Stimulated activated CD8-positive, alpha-beta memory T cell treated with anti-CD3 and anti-CD28 coated beads, Interleukin-4, amount 100 ng/mL, for 48 hours (primary cell): Measurements from ENCODE around the gene MIX23.

ENCODE experiments used
- DNase-seq: peaks from one replicate; pipeline ENCODE4 v3.0.0-alpha.2; 2020

MIX23 gene

DNA sequence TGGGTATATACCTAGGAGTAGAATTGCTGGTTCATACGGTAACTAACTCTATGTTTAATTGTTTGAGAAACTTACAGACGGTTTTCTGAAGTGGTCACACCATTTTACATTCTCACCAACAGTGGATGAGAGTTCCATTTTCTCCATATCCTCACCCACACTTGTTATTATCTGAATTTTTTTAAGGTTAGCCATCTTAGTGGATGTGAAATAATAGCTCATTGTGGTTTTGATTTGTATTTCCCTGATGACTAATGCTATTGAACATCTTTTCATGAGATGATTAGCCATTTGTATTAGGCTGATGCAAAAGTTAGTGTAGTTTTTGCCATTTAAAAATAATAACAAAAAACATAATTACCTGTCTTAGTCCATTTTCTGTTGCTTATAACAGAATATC, 39.4 kb downstream of the MIX23 start:
- DNase-seq: no peak

DNA sequence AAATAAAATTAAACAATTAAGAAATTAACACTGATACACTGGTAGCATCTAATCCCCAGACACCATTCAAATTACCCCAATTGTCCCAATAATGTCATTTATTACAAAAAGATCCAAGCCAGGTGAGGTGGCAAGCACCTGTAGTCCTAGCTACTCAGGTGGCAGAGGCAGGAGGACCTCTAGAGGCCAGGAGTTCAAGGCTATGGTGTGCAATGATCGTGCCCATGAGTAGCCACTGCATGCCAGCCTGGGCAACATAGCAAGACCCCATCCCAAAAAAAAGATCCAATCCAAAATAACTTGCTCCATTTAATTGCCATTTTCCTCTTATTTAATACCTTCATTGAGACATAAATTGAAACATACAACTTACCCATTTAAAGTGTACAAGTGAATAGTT, 40.2 kb downstream of the MIX23 start:
- no peak for DNase-seq

DNA sequence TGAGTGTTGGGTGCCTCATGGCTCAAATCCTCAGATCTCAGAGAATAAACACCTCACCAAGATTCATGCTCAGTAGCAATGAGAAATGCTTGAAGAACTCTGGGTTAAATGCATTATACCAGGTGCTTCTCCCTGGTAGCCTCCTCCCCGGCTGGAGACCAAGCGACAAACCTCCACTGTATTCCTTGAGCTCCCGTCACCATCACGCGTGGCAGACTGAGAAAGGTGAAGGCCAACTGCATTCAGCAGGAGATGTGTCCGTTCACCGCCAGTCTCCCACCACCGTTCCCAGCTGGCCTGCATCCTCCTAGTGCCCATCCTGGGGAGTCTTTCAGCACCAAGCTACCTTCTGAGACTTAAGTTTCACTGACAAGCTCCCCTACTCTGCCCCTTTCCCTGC, 50.5 kb downstream of the MIX23 start:
- DNase-seq: no peak

DNA sequence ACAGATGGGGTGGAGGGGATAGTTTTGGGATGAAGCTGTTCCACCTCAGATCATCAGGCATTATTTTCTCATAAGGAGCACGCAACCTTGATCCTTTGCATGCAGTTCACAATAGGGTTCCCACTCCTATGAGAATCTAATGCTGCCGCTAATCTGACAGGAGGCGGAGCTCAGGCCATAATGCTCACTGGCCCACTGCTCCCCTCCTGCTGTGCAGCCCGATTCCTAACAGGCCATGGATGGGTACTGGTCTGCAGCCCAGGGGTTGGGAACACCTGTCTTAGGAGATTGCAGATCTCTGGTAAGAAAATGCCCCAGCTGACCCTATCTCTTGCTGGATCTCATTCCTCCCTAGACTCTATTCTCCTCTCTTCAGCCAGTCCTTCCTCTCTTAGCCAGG, 51.1 kb downstream of the MIX23 start:
- DNase-seq: no peak

GRCh38 chr3:122325769-122326168, 57.3 kb downstream of the MIX23 start:
- no peak for DNase-seq

DNA sequence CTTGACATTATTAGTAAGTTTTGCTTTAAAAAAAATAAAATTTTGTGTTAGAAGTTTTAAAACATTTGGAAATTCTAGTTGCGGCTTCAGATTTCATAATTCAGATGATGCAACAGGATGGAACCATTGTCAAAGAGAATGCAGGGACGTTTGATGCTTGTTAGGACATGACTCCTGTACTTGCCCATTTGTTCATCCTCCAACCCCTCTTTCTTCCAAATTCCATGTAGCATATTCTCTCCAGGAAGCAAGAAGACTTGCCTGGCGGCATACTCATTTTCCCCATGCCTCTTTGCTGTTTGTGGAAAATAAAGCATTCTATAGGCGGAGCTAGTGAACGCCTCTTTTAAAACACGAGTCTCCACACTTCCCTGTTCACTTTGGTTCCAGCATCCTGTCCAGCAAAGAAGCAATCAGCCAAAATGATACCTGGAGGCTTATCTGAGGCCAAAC, 58.1 kb downstream of the MIX23 start, which contains the start of gene CSTA:
Gene CSTA, plus strand, starts transcription at position 378 of the 453 bp plus-strand sequence. Its CDS starts 45 bp downstream, at position 423.
- DNase-seq: no peak

GRCh38 chr3:122322095-122323075, 60.6 kb downstream of the MIX23 start:
- peak; percentile 32 for DNase-seq

- no peak for DNase-seq
Observed at GRCh38 chr3:122318620-122319019, 64.4 kb downstream of the MIX23 start.

DNA sequence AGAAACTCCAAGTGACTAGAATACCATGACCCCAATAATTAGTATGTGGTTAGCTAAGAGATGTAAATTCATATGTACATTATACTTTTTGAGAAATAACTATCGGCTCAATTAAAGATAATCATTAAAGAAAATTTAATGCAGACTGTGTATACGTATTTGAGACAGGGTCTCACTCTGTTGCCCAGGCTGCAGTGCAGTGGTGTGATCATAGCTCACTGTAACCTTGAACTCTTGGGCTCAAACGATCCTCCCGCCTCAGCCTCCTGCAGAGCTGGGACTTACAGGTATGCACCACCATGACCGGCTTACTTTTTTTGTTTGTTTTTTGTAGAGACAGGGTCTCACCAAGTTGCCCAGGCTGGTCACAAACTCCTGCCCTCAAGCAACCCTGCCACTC, 66.7 kb downstream of the MIX23 start:
- DNase-seq: no peak

GRCh38 chr3:122315619-122316018, 67.4 kb downstream of the MIX23 start:
- DNase-seq: no peak

- DNase-seq: no peak
Observed at GRCh38 chr3:122314228-122314876, 68.7 kb downstream of the MIX23 start.

DNA sequence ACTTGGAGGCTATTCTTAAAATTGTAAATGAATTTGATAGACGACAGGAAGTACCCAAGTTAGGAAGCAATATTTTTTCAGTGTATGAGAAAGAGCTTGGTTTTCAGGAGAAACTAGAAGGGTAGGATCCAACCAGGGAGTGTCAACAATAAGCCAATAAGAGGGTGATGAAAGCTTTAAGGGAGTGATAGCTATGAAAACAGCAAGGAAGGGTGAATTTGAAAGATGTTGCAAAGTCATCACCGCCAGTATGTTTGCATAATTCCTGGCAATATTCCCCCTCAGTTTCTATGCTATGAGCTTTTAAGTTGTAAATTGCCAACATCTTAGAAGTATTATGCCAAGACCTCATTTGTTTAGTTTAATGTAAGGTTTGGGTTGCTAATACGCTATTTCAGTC, 69.8 kb downstream of the MIX23 start:
- no peak for DNase-seq

DNA sequence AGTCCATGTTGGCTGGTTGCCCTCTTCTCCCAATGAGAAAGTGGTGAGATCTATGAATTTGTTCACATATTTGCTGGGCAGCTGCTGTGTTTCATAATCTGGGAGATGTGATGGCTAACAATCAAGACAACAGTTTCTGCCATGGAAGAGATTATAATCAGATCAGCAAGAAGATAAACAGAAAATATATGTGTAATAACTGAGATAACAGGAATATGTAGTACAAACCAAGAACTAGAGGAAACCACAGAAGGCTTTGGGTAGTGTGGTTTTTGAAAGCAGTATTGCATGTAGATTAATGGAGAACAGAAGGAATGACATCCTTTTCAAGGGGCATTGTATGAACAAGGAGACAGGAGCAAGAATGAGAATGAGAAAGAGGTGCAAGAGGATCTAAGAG, 70.2 kb downstream of the MIX23 start:
- DNase-seq: no peak

DNA sequence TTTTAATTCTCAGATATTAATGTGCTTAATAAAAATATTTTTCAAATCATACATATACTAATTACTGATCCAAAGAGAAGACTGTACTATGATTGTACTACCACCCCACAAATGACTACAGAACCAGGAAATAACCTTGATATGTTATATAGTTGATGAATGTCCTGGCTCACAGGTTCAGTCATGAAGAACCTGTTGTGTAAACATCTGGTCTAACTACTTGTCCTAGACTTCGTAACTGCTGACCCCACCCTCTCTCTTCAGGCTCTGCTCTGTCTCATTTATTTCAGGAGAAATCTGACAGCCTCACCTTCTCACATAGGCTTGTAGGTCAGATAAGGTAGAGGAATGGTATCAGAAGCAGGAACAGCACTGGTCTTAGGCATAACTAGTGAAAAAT, 72.7 kb downstream of the MIX23 start:
- DNase-seq: no peak
